Ascending aorta (tissue), 2 donors: ENCODE results near the gene HINT3. TPM values are rescaled to one million over a fixed set of nuclear protein-coding genes. Genes with fewer than 3 reads are reported as not detected.
A peak's percentile ranks its signal among the peaks of the same experiment; 100 is the strongest.

ENCODE experiments used
- DNase-seq, 2 donors: peaks; one replicate each; pipeline ENCODE4 v3.0.0-alpha.2; 2019; ENCODE audit warnings: low spot score in 2 of 2
- H3K27ac ChIP-seq, 2 donors: fragments of 200-600 bp; sonication (generic); one replicate each; pipeline ENCODE4 v1.5.1; 2016 to 2017; ENCODE audit warnings: mild to moderate bottlenecking in 1 of 2
- H3K27me3 ChIP-seq: fragments of 200-600 bp; sonication (generic); one replicate; pipeline ENCODE4 v1.5.1; 2017
- H3K36me3 ChIP-seq, 2 donors: fragments of 200-600 bp; sonication (generic); one replicate each; pipeline ENCODE4 v1.5.1; 2016
- H3K4me1 ChIP-seq, 2 donors: fragments of 200-600 bp; sonication (generic); one replicate each; pipeline ENCODE4 v1.5.1; 2016 to 2017; ENCODE audit warnings: mild to moderate bottlenecking in 1 of 2
- H3K4me3 ChIP-seq, 2 donors: fragments of 200-600 bp; sonication (generic); one replicate each; pipeline ENCODE4 v1.5.1; 2016 to 2017; ENCODE audit warnings: mild to moderate bottlenecking in 1 of 2
- H3K9me3 ChIP-seq, 2 donors: fragments of 200-600 bp; sonication (generic); one replicate each; pipeline ENCODE4 v1.5.1; 2016
- CTCF ChIP-seq, 3 experiments: fragments of 200-600 bp in 2 of 3; fragments of 450-650 bp in 1 of 3; sonication (generic) in 2 of 3; IDR thresholded peaks; one replicate each; pipeline ENCODE4 v1.5.1; 2016 to 2019; ENCODE audit warnings: antibody characterized with exemption in 3 of 3, mild to moderate bottlenecking in 1 of 3, moderate library complexity in 1 of 3
- intact Hi-C: fragments of 100-400 bp; cut with DNase I; formaldehyde crosslinking; loops from one replicate; pipeline ENCODE4 v1.15.1; 2023
- total RNA-seq: library from RNA; depleted of rRNA; stranded (reverse); fragments of >200 nt; gene quantifications from one replicate; pipeline ENCODE4 v1.1.0, GENCODE V29; 2016

HINT3 gene
- total RNA-seq, 1 donor from 2014 or later = 5.2 TPM

- Histone ChIP-seq H3K9me3 (no peaks in the 10 kb centered on the region), H3K27ac (peak overlapping the region; percentile 52 to 76), H3K4me1 (peaks cover 0 to 4% of the 10 kb centered on the region in 2 donors), H3K4me3 (no peak overlapping the region), H3K27me3 (no peaks in the 10 kb centered on the region), H3K36me3 (peaks cover 17 to 44% of the 10 kb centered on the region in 2 donors)
- TF ChIP-seq CTCF (IDR thresholded peaks at IDR 0.05) = no peak
- intact Hi-C loops = no loop called here
- no peak for DNase-seq
Observed at GRCh38 chr6:125918230-125918629, 38.3 kb upstream of the HINT3 start.

- intact Hi-C loops = loop anchor here (1.0 kb wide), 1 partner anchor 37 kb away; the partner anchor contains the start of gene HINT3
- Histone ChIP-seq H3K27me3 (no peaks in the 10 kb centered on the region), H3K4me1 (peaks cover 0 to 4% of the 10 kb centered on the region in 2 donors), H3K27ac (peak overlapping the region; percentile 52 to 76), H3K9me3 (no peaks in the 10 kb centered on the region), H3K36me3 (peaks cover 22 to 51% of the 10 kb centered on the region in 2 donors), H3K4me3 (peak overlapping the region; percentile 3 to 51)
- DNase-seq = no peak
- no peak for TF ChIP-seq CTCF (IDR thresholded peaks at IDR 0.05)
Observed at GRCh38 chr6:125918681-125919566, 37.6 kb upstream of the HINT3 start.

- Histone ChIP-seq H3K27ac (peak overlapping the region; percentile 52 to 76), H3K4me3 (peak overlapping the region; percentile 3 to 51), H3K27me3 (no peaks in the 10 kb centered on the region), H3K9me3 (no peaks in the 10 kb centered on the region), H3K4me1 (peaks cover 0 to 4% of the 10 kb centered on the region in 2 donors), H3K36me3 (peaks cover 22 to 56% of the 10 kb centered on the region in 2 donors)
- intact Hi-C loops = loop anchor here (1.0 kb wide), 1 partner anchor 37 kb away; the partner anchor contains the start of gene HINT3
- no peak for TF ChIP-seq CTCF (IDR thresholded peaks at IDR 0.05)
- no peak for DNase-seq
Observed at GRCh38 chr6:125919618-125920017, 37.0 kb upstream of the HINT3 start.

GRCh38 chr6:125922322-125922860 is 34.2 kb upstream of the HINT3 start:
- no peak for TF ChIP-seq CTCF (IDR thresholded peaks at IDR 0.05)

GRCh38 chr6:125923366-125923877 is 33.1 kb upstream of the HINT3 start:
- TF ChIP-seq CTCF (IDR thresholded peaks at IDR 0.05) = no peak
- Histone ChIP-seq H3K36me3 (peaks cover 29 to 65% of the 10 kb centered on the region in 2 donors), H3K9me3 (no peaks in the 10 kb centered on the region), H3K4me3 (no peak overlapping the region), H3K27ac (no peak overlapping the region), H3K27me3 (no peaks in the 10 kb centered on the region), H3K4me1 (peaks cover 0 to 4% of the 10 kb centered on the region in 2 donors)
- intact Hi-C loops = no loop called here
- no peak for DNase-seq

More at GRCh38 chr6:125922322-125922860, 34.2 kb upstream of the HINT3 start:
- H3K27ac ChIP-seq = no peak overlapping the region
- no peaks in the 10 kb centered on the region for H3K27me3 ChIP-seq
- H3K36me3 ChIP-seq = peaks cover 25 to 56% of the 10 kb centered on the region in 2 donors
- no peak overlapping the region for H3K4me3 ChIP-seq
- intact Hi-C loops = no loop called here
- no peaks in the 10 kb centered on the region for H3K9me3 ChIP-seq
- peaks cover 0 to 4% of the 10 kb centered on the region in 2 donors for H3K4me1 ChIP-seq
- no peak for DNase-seq
